Type B pancreatic cell (in vitro differentiated cells): Measurements from ENCODE around the gene SLC13A1. TPM values are rescaled to one million over a fixed set of nuclear protein-coding genes. Genes with fewer than 3 reads are reported as not detected.
A peak's percentile ranks its signal among the peaks of the same experiment; 100 is the strongest.

ENCODE experiments used
- DNase-seq: peaks from one replicate; pipeline ENCODE4 v3.0.0; 2021; ENCODE audit warnings: mixed read lengths; ENCODE audit not compliant: unreplicated experiment; ENCODE audit errors: extremely low spot score
- H3K27ac Mint-ChIP-seq: 2 replicates; pipeline ENCODE4 v1.8.0; 2021; ENCODE audit warnings: mild to moderate bottlenecking, mixed read lengths
- H3K27me3 Mint-ChIP-seq: 2 replicates; pipeline ENCODE4 v1.8.0; 2021; ENCODE audit warnings: mixed read lengths
- H3K36me3 Mint-ChIP-seq: 2 replicates; pipeline ENCODE4 v1.8.0; 2021; ENCODE audit warnings: mixed read lengths
- H3K4me1 Mint-ChIP-seq: one replicate; pipeline ENCODE4 v1.8.0; 2021; ENCODE audit warnings: mixed read lengths; ENCODE audit not compliant: unreplicated experiment
- H3K4me3 Mint-ChIP-seq: 2 replicates; pipeline ENCODE4 v1.8.0; 2021; ENCODE audit warnings: mild to moderate bottlenecking, mixed read lengths
- H3K9me3 Mint-ChIP-seq: 2 replicates; pipeline ENCODE4 v1.8.0; 2021; ENCODE audit warnings: mixed read lengths
- total RNA-seq: library from RNA; stranded (reverse); gene quantifications from 2 replicates; pipeline ENCODE4 v1.2.1, GENCODE V29; 2021; ENCODE audit warnings: low replicate concordance
- TF ChIP-seq, protein P1 (sequence below): fragments of 200-600 bp; sonication (generic); conservative IDR thresholded peaks from 2 replicates; pipeline ENCODE4 v1.5.0; 2021; ENCODE audit warnings: antibody characterized with exemption, mild to moderate bottlenecking

Gene SLC13A1
- total RNA-seq, 1 donor from 2014 or later: 0.07 TPM

DNA sequence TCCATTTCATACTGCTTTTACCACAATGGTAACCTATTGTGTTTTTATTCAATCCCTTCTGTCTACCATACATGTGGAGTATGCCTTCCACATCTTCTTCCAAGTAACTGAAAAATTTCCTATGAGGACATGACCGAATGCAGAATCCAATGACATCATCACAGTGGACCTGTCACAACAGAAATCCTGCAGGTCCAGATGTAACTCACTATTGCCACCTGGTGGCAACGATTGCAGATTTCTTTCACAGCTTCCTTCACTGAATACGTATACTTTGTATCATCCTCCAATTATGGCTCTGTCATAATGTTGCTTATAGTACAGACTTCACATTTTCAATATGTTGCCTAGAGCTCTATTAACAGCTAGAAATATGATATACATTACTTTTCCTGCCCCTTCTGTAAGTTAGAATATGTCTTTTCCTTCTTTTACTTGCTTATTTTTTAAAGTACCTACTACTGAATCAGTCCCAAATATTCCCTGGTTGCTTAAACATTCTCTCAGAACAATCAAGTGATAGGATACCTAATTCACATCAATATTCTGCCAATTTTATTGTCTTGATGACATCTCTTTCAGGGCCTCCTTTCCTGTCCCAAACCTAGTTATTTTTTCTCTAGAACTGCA is 45.4 kb downstream of the SLC13A1 start:
- H3K4me3 Mint-ChIP-seq: no peak overlapping the region
- peak; percentile 74 for DNase-seq
- no peak overlapping the region for H3K27ac Mint-ChIP-seq
- H3K4me1 Mint-ChIP-seq: no peaks in the 10 kb centered on the region
- H3K27me3 Mint-ChIP-seq: peaks cover 3% of the 10 kb centered on the region
- TF ChIP-seq, protein P1, sequence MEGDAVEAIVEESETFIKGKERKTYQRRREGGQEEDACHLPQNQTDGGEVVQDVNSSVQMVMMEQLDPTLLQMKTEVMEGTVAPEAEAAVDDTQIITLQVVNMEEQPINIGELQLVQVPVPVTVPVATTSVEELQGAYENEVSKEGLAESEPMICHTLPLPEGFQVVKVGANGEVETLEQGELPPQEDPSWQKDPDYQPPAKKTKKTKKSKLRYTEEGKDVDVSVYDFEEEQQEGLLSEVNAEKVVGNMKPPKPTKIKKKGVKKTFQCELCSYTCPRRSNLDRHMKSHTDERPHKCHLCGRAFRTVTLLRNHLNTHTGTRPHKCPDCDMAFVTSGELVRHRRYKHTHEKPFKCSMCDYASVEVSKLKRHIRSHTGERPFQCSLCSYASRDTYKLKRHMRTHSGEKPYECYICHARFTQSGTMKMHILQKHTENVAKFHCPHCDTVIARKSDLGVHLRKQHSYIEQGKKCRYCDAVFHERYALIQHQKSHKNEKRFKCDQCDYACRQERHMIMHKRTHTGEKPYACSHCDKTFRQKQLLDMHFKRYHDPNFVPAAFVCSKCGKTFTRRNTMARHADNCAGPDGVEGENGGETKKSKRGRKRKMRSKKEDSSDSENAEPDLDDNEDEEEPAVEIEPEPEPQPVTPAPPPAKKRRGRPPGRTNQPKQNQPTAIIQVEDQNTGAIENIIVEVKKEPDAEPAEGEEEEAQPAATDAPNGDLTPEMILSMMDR: peak; percentile 92
- no peaks in the 10 kb centered on the region for H3K9me3 Mint-ChIP-seq
- H3K36me3 Mint-ChIP-seq: no peaks in the 10 kb centered on the region

DNA sequence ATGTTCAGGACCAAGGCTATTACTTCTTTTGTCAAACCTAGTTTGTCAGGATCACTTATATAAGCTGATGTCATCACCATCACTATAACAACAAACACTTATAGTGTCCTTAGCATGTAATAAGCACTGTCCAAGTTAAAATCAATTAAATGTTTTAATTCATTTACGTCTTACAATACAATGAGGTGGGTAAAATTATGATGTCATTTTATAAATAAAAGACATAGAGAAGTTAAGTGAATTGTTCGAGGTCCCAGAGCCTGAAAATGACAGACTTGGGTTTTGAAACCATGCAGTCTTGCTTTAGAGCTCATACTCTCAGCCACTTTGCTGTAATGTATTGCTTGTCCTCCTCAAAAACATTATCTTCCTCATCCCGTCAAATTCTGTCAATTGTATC is 48.3 kb downstream of the SLC13A1 start:
- Mint-ChIP-seq H3K4me1 (no peaks in the 10 kb centered on the region), H3K27me3 (peaks cover 6% of the 10 kb centered on the region), H3K4me3 (no peak overlapping the region), H3K27ac (no peak overlapping the region), H3K9me3 (no peaks in the 10 kb centered on the region), H3K36me3 (no peaks in the 10 kb centered on the region)
- no peak for DNase-seq
- TF ChIP-seq, protein P1: no peak

DNA sequence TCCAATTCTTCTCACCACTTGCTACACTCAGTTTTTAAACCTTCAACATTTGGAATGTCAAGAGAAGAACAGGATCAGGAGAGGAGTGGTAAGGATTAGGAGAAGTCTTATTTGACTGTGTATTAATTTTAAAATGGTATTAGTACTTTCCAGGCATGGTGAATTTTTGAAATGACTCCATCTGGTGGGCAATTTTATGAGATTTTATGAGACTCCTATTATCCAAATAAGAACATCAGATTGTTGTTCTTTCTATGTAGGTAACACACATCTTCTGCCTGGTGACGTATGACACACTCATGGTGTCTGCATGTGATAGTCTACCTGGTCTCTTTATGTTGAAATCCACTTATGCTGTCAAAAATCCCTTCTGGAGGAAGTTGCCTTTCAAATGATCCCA is 51.0 kb downstream of the SLC13A1 start:
- Mint-ChIP-seq H3K27ac (no peak overlapping the region), H3K27me3 (peaks cover 8% of the 10 kb centered on the region), H3K36me3 (no peaks in the 10 kb centered on the region), H3K4me3 (no peak overlapping the region), H3K9me3 (no peaks in the 10 kb centered on the region), H3K4me1 (no peaks in the 10 kb centered on the region)
- no peak for DNase-seq
- TF ChIP-seq, protein P1: peak; percentile 20

DNA sequence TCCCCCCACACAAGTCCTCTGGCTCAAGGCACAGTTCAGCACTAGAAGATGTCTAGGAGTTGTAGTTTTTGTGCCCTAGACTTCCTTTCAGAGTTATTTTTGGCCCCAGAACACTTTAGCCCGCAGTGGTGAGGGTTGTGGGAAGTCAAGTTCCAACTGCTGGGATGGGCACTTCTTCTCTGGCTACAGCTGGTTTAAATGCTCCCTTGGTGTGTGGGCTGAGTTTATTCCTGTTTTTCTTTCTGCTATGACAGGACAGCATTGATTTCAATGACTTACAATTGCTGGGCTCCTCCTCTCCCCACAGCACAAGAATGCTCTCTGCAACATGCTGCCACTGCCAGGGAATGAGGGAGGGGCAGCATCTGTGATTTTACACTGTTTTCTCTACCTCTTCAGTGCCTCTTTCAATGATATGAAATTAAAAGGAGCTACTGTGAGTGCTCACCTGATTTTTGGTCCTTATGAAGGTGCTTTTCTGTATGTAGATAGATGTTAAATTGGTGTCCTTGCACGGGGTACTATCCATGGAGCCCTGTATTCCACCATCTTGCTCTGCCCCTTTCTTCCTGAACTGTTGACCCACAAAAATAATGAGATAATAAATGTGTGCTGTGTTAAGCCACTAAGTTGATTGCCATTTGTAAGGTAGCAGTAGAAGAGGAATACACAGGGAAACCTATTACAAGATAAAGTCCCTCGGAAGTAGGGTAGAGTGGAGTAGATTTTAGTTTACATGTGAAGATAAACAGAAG is 56.3 kb downstream of the SLC13A1 start:
- no peak for DNase-seq
- Mint-ChIP-seq H3K27me3 (peaks cover 24% of the 10 kb centered on the region), H3K27ac (no peak overlapping the region), H3K9me3 (no peaks in the 10 kb centered on the region), H3K36me3 (no peaks in the 10 kb centered on the region), H3K4me1 (no peaks in the 10 kb centered on the region), H3K4me3 (no peak overlapping the region)
- TF ChIP-seq, protein P1: no peak

DNA sequence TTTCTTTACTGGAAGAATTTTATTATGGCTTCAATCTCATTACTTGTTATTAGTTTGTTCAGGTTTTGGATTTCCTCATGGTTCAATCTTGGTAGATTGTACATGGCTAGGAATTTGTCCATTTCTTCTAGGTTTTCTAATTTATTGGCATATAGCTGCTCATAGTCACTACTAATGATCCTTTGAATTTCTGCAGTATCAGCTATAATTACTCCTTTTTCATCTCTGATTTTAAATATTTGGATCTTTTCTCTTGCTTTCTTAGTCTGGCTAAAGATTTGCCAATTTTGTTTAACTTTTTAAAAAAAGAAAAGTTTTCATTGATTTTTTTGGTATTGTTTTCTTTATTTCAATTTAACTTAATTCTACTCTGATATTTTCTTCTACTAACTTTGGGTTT is 59.2 kb downstream of the SLC13A1 start:
- no peak overlapping the region for H3K4me3 Mint-ChIP-seq
- TF ChIP-seq, protein P1: no peak

More for the DNA sequence above, 59.2 kb downstream of the SLC13A1 start:
- H3K27ac Mint-ChIP-seq: no peak overlapping the region
- no peak for DNase-seq
- H3K27me3 Mint-ChIP-seq: peaks cover 20% of the 10 kb centered on the region
- H3K36me3 Mint-ChIP-seq: no peaks in the 10 kb centered on the region
- H3K9me3 Mint-ChIP-seq: no peaks in the 10 kb centered on the region
- H3K4me1 Mint-ChIP-seq: no peaks in the 10 kb centered on the region
